SK-N-SH treated with all-trans-retinoic acid at 6 μM for 48 hours (cell line): Measurements from ENCODE around the gene GAP43.

Experiments
- ESRRG ChIP-seq: fragments of 250-450 bp; sonication (Bioruptor Pico); IDR thresholded peaks from 2 replicates; pipeline ENCODE4 v1.6.1; 2021; ENCODE audit warnings: mild to moderate bottlenecking
- ISL1 ChIP-seq: fragments of 250-450 bp; sonication (Bioruptor Pico); IDR thresholded peaks from 2 replicates; pipeline ENCODE4 v2.1.2; 2022; ENCODE audit warnings: mild to moderate bottlenecking, moderate library complexity
- RARB ChIP-seq: fragments of 250-450 bp; sonication (Bioruptor Pico); IDR thresholded peaks from 2 replicates; pipeline ENCODE4 v1.8.0; 2021; ENCODE audit warnings: mild to moderate bottlenecking, moderate library complexity
- TOX ChIP-seq: fragments of 250-450 bp; sonication (Bioruptor Pico); IDR thresholded peaks from 2 replicates; pipeline ENCODE4 v1.8.0; 2021; ENCODE audit warnings: mild to moderate bottlenecking, moderate library complexity, borderline replicate concordance
- ZC3H10 ChIP-seq: fragments of 250-450 bp; sonication (Bioruptor Pico); IDR thresholded peaks from 2 replicates; pipeline ENCODE4 v1.5.1; 2021; ENCODE audit warnings: mild to moderate bottlenecking, moderate library complexity
- ZFP3 ChIP-seq: fragments of 250-450 bp; sonication (Bioruptor Pico); IDR thresholded peaks from 2 replicates; pipeline ENCODE4 v1.5.0; 2020; ENCODE audit warnings: mild to moderate bottlenecking, moderate library complexity
- ZNF8 ChIP-seq: fragments of 450-650 bp; formaldehyde crosslinking; IDR thresholded peaks from 2 replicates; pipeline ENCODE4 v1.5.0; 2020; ENCODE audit warnings: mild to moderate bottlenecking, moderate library complexity
- TF ChIP-seq, protein P1 (sequence below): fragments of 250-450 bp; sonication (Bioruptor Pico); IDR thresholded peaks from 2 replicates; pipeline ENCODE4 v1.8.0; 2020; ENCODE audit warnings: mild to moderate bottlenecking, moderate library complexity, borderline replicate concordance
- TF ChIP-seq, protein P2 (sequence below): fragments of 250-450 bp; sonication (Bioruptor Pico); IDR thresholded peaks from 2 replicates; pipeline ENCODE4 v1.8.0; 2021; ENCODE audit warnings: low read depth, mild to moderate bottlenecking, moderate library complexity, borderline replicate concordance
- TF ChIP-seq, protein P3 (sequence below): fragments of 250-450 bp; sonication (Bioruptor Pico); IDR thresholded peaks from 2 replicates; pipeline ENCODE4 v1.5.1; 2020; ENCODE audit warnings: low read depth, mild to moderate bottlenecking, moderate library complexity
- TF ChIP-seq, protein P4 (sequence below): fragments of 250-450 bp; sonication (Bioruptor Pico); IDR thresholded peaks from 2 replicates; pipeline ENCODE4 v1.5.0; 2020; ENCODE audit warnings: mild to moderate bottlenecking, moderate library complexity

- TF ChIP-seq TOX (CRISPR knock-in tag), result no peak
- TF ChIP-seq ESRRG (CRISPR knock-in tag), result no peak
- TF ChIP-seq, protein P1, sequence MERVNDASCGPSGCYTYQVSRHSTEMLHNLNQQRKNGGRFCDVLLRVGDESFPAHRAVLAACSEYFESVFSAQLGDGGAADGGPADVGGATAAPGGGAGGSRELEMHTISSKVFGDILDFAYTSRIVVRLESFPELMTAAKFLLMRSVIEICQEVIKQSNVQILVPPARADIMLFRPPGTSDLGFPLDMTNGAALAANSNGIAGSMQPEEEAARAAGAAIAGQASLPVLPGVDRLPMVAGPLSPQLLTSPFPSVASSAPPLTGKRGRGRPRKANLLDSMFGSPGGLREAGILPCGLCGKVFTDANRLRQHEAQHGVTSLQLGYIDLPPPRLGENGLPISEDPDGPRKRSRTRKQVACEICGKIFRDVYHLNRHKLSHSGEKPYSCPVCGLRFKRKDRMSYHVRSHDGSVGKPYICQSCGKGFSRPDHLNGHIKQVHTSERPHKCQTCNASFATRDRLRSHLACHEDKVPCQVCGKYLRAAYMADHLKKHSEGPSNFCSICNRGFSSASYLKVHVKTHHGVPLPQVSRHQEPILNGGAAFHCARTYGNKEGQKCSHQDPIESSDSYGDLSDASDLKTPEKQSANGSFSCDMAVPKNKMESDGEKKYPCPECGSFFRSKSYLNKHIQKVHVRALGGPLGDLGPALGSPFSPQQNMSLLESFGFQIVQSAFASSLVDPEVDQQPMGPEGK (CRISPR knock-in tag), result no peak
- no peak for TF ChIP-seq ZFP3 (CRISPR knock-in tag)
- no peak for TF ChIP-seq RARB
- TF ChIP-seq, protein P2, sequence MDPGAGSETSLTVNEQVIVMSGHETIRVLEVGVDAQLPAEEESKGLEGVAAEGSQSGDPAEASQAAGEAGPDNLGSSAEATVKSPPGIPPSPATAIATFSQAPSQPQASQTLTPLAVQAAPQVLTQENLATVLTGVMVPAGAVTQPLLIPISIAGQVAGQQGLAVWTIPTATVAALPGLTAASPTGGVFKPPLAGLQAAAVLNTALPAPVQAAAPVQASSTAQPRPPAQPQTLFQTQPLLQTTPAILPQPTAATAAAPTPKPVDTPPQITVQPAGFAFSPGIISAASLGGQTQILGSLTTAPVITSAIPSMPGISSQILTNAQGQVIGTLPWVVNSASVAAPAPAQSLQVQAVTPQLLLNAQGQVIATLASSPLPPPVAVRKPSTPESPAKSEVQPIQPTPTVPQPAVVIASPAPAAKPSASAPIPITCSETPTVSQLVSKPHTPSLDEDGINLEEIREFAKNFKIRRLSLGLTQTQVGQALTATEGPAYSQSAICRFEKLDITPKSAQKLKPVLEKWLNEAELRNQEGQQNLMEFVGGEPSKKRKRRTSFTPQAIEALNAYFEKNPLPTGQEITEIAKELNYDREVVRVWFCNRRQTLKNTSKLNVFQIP (CRISPR knock-in tag), result no peak
- TF ChIP-seq, protein P3, sequence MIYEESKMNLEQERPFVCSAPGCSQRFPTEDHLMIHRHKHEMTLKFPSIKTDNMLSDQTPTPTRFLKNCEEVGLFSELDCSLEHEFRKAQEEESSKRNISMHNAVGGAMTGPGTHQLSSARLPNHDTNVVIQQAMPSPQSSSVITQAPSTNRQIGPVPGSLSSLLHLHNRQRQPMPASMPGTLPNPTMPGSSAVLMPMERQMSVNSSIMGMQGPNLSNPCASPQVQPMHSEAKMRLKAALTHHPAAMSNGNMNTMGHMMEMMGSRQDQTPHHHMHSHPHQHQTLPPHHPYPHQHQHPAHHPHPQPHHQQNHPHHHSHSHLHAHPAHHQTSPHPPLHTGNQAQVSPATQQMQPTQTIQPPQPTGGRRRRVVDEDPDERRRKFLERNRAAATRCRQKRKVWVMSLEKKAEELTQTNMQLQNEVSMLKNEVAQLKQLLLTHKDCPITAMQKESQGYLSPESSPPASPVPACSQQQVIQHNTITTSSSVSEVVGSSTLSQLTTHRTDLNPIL (CRISPR knock-in tag), result no peak
- no peak for TF ChIP-seq ISL1
- TF ChIP-seq ZNF8 (CRISPR knock-in tag), result no peak
- no peak for TF ChIP-seq ZC3H10 (CRISPR knock-in tag)
- TF ChIP-seq, protein P4, sequence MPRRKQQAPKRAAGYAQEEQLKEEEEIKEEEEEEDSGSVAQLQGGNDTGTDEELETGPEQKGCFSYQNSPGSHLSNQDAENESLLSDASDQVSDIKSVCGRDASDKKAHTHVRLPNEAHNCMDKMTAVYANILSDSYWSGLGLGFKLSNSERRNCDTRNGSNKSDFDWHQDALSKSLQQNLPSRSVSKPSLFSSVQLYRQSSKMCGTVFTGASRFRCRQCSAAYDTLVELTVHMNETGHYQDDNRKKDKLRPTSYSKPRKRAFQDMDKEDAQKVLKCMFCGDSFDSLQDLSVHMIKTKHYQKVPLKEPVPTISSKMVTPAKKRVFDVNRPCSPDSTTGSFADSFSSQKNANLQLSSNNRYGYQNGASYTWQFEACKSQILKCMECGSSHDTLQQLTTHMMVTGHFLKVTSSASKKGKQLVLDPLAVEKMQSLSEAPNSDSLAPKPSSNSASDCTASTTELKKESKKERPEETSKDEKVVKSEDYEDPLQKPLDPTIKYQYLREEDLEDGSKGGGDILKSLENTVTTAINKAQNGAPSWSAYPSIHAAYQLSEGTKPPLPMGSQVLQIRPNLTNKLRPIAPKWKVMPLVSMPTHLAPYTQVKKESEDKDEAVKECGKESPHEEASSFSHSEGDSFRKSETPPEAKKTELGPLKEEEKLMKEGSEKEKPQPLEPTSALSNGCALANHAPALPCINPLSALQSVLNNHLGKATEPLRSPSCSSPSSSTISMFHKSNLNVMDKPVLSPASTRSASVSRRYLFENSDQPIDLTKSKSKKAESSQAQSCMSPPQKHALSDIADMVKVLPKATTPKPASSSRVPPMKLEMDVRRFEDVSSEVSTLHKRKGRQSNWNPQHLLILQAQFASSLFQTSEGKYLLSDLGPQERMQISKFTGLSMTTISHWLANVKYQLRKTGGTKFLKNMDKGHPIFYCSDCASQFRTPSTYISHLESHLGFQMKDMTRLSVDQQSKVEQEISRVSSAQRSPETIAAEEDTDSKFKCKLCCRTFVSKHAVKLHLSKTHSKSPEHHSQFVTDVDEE, result no peak
Observed at GRCh38 chr3:115741650-115742049, 118.3 kb downstream of the GAP43 start.
